B cell (primary cell): ENCODE measurements around the gene SPCS2. TPM values are rescaled to one million over a fixed set of nuclear protein-coding genes. Genes with fewer than 3 reads are reported as not detected.
"Not testable (repeated sequence)": the region's sequence is repeated elsewhere in the genome, so short reads cannot be mapped to it uniquely, and the experiment has no call there.

Experiments used
- ATAC-seq: fragments of 200-7000 bp; cut with Tn5 transposase; one replicate; pipeline ENCODE4 v1.10.0; 2021; ENCODE audit warnings: low read depth, mild to moderate bottlenecking, moderate number of reproducible peaks, moderate library complexity
- CTCF ChIA-PET: fragments of 350-600 bp; sonication (Branson Sonifier 250); formaldehyde crosslinking; loops from one replicate; lab custom pipeline; 2021; ENCODE audit warnings: antibody characterized with exemption, inconsistent platforms; lab: Charles Lee
- POLR2A ChIA-PET: fragments of 350-600 bp; sonication (Branson Sonifier 250); formaldehyde crosslinking; loops from one replicate; lab custom pipeline; 2021; ENCODE audit warnings: antibody characterized with exemption; lab: Charles Lee
- DNase-seq: peaks from one replicate; pipeline ENCODE4 v3.0.0; 2013
- H2AFZ ChIP-seq: 2 replicates; pipeline ENCODE4 v1.6.1; 2012; ENCODE audit warnings: mild to moderate bottlenecking, low read depth, low read length; ENCODE audit not compliant: insufficient read depth, poor library complexity, severe bottlenecking
- H3K27ac ChIP-seq, 2 donors: 1 replicate in 1 of 2; 2 replicates in 1 of 2; pipeline ENCODE4 v1.5.1; 2012 to 2013; ENCODE audit warnings: low read length in 2 of 2, mild to moderate bottlenecking in 2 of 2, moderate library complexity in 1 of 2
- H3K27me3 ChIP-seq, 4 experiments: fragments of 200-600 bp in 1 of 4; sonication (generic) in 1 of 4; replicated peaks in 1 of 4; 1 replicate in 2 of 4; 2 replicates in 2 of 4; pipeline versions ENCODE4 v1.6.1 to v1.7.0; 2013 to 2016; ENCODE audit warnings: low read length in 3 of 4, mild to moderate bottlenecking in 2 of 4, mixed read lengths in 1 of 4, moderate library complexity in 1 of 4; ENCODE audit not compliant: insufficient read depth in 4 of 4, control insufficient read depth in 3 of 4; ENCODE audit errors: control extremely low read depth in 1 of 4
- H3K36me3 ChIP-seq, 2 experiments: replicated peaks in 1 of 2; 1 replicate in 1 of 2; 2 replicates in 1 of 2; pipeline versions ENCODE4 v1.6.1 to v1.7.1; 2013; ENCODE audit warnings: low read length in 1 of 2; ENCODE audit not compliant: insufficient read depth in 2 of 2, control insufficient read depth in 1 of 2; ENCODE audit errors: control extremely low read depth in 1 of 2, extremely low read depth in 1 of 2
- H3K4me1 ChIP-seq, 2 donors: fragments of 200-600 bp in 1 of 2; sonication (generic) in 1 of 2; 1 replicate in 1 of 2; 2 replicates in 1 of 2; pipeline versions ENCODE4 v1.5.1 to v1.6.1; 2013 to 2017; ENCODE audit warnings: low read length in 2 of 2; ENCODE audit not compliant: control insufficient read depth in 2 of 2, insufficient read depth in 2 of 2
- H3K4me2 ChIP-seq: replicated peaks from 2 replicates; pipeline ENCODE3; 2012; ENCODE audit warnings: mild to moderate bottlenecking, low read depth, low read length; ENCODE audit not compliant: poor library complexity, severe bottlenecking
- H3K4me3 ChIP-seq, 5 experiments: fragments of 200-600 bp in 1 of 5; sonication (generic) in 1 of 5; 1 replicate in 3 of 5; 2 replicates in 2 of 5; pipeline versions ENCODE4 v1.5.1 to v1.7.0; 2011 to 2016; ENCODE audit warnings: low read length in 4 of 5, mild to moderate bottlenecking in 4 of 5, low read depth in 2 of 5, control low read depth in 1 of 5, moderate library complexity in 1 of 5; ENCODE audit not compliant: insufficient read depth in 1 of 5; ENCODE audit errors: control extremely low read depth in 1 of 5, extremely low read depth in 1 of 5
- H3K79me2 ChIP-seq: fragments of 200-600 bp; sonication (generic); one replicate; pipeline ENCODE4 v1.6.0; 2016; ENCODE audit warnings: low read length; ENCODE audit not compliant: control insufficient read depth, insufficient read depth
- H3K9ac ChIP-seq: fragments of 200-600 bp; sonication (generic); 2 replicates; pipeline ENCODE4 v1.6.1; 2017; ENCODE audit warnings: mild to moderate bottlenecking, low read length, moderate library complexity
- H3K9me3 ChIP-seq, 3 donors: one replicate each; pipeline versions ENCODE4 v1.6.1 to v1.7.1; 2013; ENCODE audit warnings: low read length in 2 of 3; ENCODE audit not compliant: control insufficient read depth in 2 of 3, insufficient read depth in 1 of 3; ENCODE audit errors: control extremely low read depth in 1 of 3
- H4K20me1 ChIP-seq: 2 replicates; pipeline ENCODE4 v1.6.0; 2012; ENCODE audit warnings: mild to moderate bottlenecking, low read length; ENCODE audit not compliant: insufficient read depth, control insufficient read depth, poor library complexity, severe bottlenecking
- H3K27ac Mint-ChIP-seq: one replicate; pipeline ENCODE4 v1.8.0; 2021; ENCODE audit warnings: mixed read lengths
- H3K27me3 Mint-ChIP-seq: one replicate; pipeline ENCODE4 v1.8.0; 2021; ENCODE audit warnings: mixed read lengths
- H3K4me1 Mint-ChIP-seq: one replicate; pipeline ENCODE4 v1.8.0; 2021; ENCODE audit warnings: mixed read lengths
- H3K4me3 Mint-ChIP-seq: one replicate; pipeline ENCODE4 v1.8.0; 2021; ENCODE audit warnings: mixed read lengths
- H3K9me3 Mint-ChIP-seq: one replicate; pipeline ENCODE4 v1.8.0; 2022; ENCODE audit warnings: mixed read lengths; ENCODE audit not compliant: insufficient read depth
- CTCF ChIP-seq: fragments of 200-600 bp; IDR thresholded peaks from one replicate; pipeline ENCODE4 v1.8.0; 2022; ENCODE audit warnings: antibody characterized with exemption, mild to moderate bottlenecking
- WGBS: methylation state at CpG from one replicate; pipeline ENCODE4 v1.1.5; 2013; ENCODE audit warnings: missing lambda C conversion rate; ENCODE audit not compliant: insufficient coverage; 5-methylcytosine and 5-hydroxymethylcytosine counted together
- intact Hi-C: fragments of 100-400 bp; cut with micrococcal nuclease; formaldehyde crosslinking; loops from one replicate; pipeline ENCODE4 v1.10.0; 2022
- polyA plus RNA-seq: library from polyadenylated mRNA; depleted of rRNA; stranded (reverse); fragments of >200 nt; gene quantifications from 2 replicates; pipeline ENCODE4 v1.2.3, GENCODE V29; 2012
- total RNA-seq, 2 donors: library from RNA; stranded (reverse); fragments of 120-200 nt in 1 of 2; gene quantifications; 1 replicate in 1 of 2; 2 replicates in 1 of 2; pipeline versions ENCODE4 v1.2.3 to v1.2.4, GENCODE V29; 2013 to 2022

The SPCS2 gene
- total and polyA plus RNA-seq, 2 donors (not counting 1 experiment from before 2014, with no cell fraction given) = 17.8 to 98.5 TPM

- H3K4me2 ChIP-seq, H3K9me3 Mint-ChIP-seq, DNase-seq, H3K4me1 Mint-ChIP-seq, intact Hi-C loops, H2AFZ ChIP-seq, POLR2A ChIA-PET, H3K9ac ChIP-seq, H3K36me3 ChIP-seq, H3K4me3 ChIP-seq, H4K20me1 ChIP-seq, H3K4me3 Mint-ChIP-seq, H3K79me2 ChIP-seq, H3K27ac ChIP-seq, H3K27me3 Mint-ChIP-seq, ATAC-seq, H3K27ac Mint-ChIP-seq, H3K9me3 ChIP-seq, H3K4me1 ChIP-seq, H3K27me3 ChIP-seq: not testable (repeated sequence)
- whole genome bisulfite sequencing = 93% methylated on average over 3 of the region's 5 CpGs
- CTCF ChIA-PET = interaction anchor here (1.0 to 17.2 kb wide), 3 partner anchors 9 to 94 kb away, joined by 3 to 235 read pairs (median 4); no protein-coding TSS in a partner anchor
These were observed 71.3 kb downstream of the SPCS2 start for GRCh38 chr11:75020328-75020727.

DNA sequence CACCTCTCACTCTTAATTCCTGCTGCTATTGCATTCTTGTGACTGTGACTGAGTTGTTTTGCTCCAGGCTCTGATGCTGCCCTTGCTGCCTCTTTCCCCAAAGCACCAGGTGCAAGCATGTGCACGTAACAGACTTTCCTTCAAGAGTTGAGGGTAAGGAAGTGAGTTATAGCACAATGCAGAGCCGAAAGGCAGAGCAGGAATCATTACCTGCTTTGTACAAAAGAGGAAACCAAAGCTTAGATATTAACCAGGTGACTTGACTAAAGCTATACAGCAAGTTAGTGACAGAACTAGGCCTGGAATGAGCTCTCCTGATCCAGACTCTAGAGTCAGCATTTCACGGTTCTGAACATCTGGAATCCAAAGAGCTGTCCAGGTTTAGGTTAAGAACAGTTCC lies 73.2 kb downstream of the SPCS2 start:
- ATAC-seq = no peak
- Mint-ChIP-seq H3K27ac (no peak overlapping the region), H3K4me3 (no peak overlapping the region), H3K4me1 (no peaks in the 10 kb centered on the region), H3K27me3 (no peaks in the 10 kb centered on the region), H3K9me3 (no peaks in the 10 kb centered on the region)
- Histone ChIP-seq H3K4me3 (no peak overlapping the region), H3K4me2 (no peak overlapping the region), H3K27me3 (no peaks in the 10 kb centered on the region), H3K9ac (no peak overlapping the region), H3K36me3 (no peaks in the 10 kb centered on the region), H3K4me1 (no peaks in the 10 kb centered on the region), H4K20me1 (no peaks in the 10 kb centered on the region), H3K27ac (no peak overlapping the region), H2AFZ (no peak overlapping the region), H3K79me2 (no peaks in the 10 kb centered on the region), H3K9me3 (peaks cover 0 to 8% (median 0%) of the 10 kb centered on the region in 3 donors)
- WGBS = 100% methylated on average over 2 of the region's 3 CpGs
- no peak for TF ChIP-seq CTCF
- ChIA-PET POLR2A (no interaction called here), CTCF (interaction anchor here (0.6 to 17.2 kb wide), 21 partner anchors 9 to 258 kb away, joined by 3 to 235 read pairs (median 4); no protein-coding TSS in a partner anchor)
- DNase-seq = no peak
- intact Hi-C loops = no loop called here
